Neuronal stem cell (in vitro differentiated cells): ENCODE measurements around the gene MYO3B. TPM values are rescaled to one million over a fixed set of nuclear protein-coding genes. Genes with fewer than 3 reads are reported as not detected.
A peak's percentile ranks its signal among the peaks of the same experiment; 100 is the strongest.

ENCODE experiments used
- DNase-seq: peaks from one replicate; pipeline ENCODE4 v3.0.0-alpha.2; 2013; ENCODE audit warnings: low spot score
- H2AFZ ChIP-seq: one replicate; pipeline ENCODE4 v1.6.1; 2013; ENCODE audit warnings: mild to moderate bottlenecking, low read length, inconsistent platforms
- H2AK5ac ChIP-seq: 2 replicates; pipeline ENCODE4 v1.6.1; 2013; ENCODE audit warnings: low read depth, mild to moderate bottlenecking, inconsistent platforms, low read length, moderate library complexity, mixed read lengths
- H2BK120ac ChIP-seq: 2 replicates; pipeline ENCODE4 v1.6.1; 2013; ENCODE audit warnings: low read depth, mild to moderate bottlenecking, inconsistent platforms, low read length, moderate library complexity, mixed read lengths
- H2BK12ac ChIP-seq: one replicate; pipeline ENCODE4 v1.6.1; 2013; ENCODE audit warnings: low read length, inconsistent platforms
- H2BK15ac ChIP-seq: 2 replicates; pipeline ENCODE4 v1.6.1; 2013; ENCODE audit warnings: mild to moderate bottlenecking, low read length, inconsistent platforms, mixed read lengths
- H2BK5ac ChIP-seq: one replicate; pipeline ENCODE4 v1.6.1; 2013; ENCODE audit warnings: inconsistent platforms, mild to moderate bottlenecking, low read length, moderate library complexity
- H3K14ac ChIP-seq: one replicate; pipeline ENCODE4 v1.6.1; 2013; ENCODE audit warnings: low read length, inconsistent platforms
- H3K18ac ChIP-seq: 2 replicates; pipeline ENCODE4 v1.6.1; 2013; ENCODE audit warnings: low read length, inconsistent platforms
- H3K23ac ChIP-seq: 2 replicates; pipeline ENCODE4 v1.6.1; 2013; ENCODE audit warnings: low read depth, mild to moderate bottlenecking, mixed read lengths, low read length, inconsistent platforms; ENCODE audit not compliant: poor library complexity
- H3K27ac ChIP-seq: replicated peaks from 3 replicates; pipeline ENCODE4 v1.5.1; 2013; ENCODE audit warnings: low read length, inconsistent platforms
- H3K27me3 ChIP-seq, 3 experiments: 2 replicates each; pipeline ENCODE4 v1.6.1; 2013; ENCODE audit warnings: low read length in 3 of 3, mild to moderate bottlenecking in 2 of 3, inconsistent platforms in 1 of 3, low read depth in 1 of 3, mixed read lengths in 1 of 3, moderate library complexity in 1 of 3; ENCODE audit not compliant: control insufficient read depth in 3 of 3, insufficient read depth in 3 of 3
- H3K36me3 ChIP-seq, 2 donors: replicated peaks in 1 of 2; 2 replicates each; pipeline ENCODE4 v1.6.1; 2013; ENCODE audit warnings: low read length in 2 of 2; ENCODE audit not compliant: control insufficient read depth in 2 of 2, insufficient read depth in 2 of 2
- H3K4ac ChIP-seq: 2 replicates; pipeline ENCODE4 v1.6.1; 2013; ENCODE audit warnings: inconsistent platforms, mild to moderate bottlenecking, low read length, moderate library complexity
- H3K4me1 ChIP-seq, 2 donors: 1 replicate in 1 of 2; 2 replicates in 1 of 2; pipeline ENCODE4 v1.6.1; 2013; ENCODE audit warnings: low read length in 2 of 2, low read depth in 1 of 2; ENCODE audit not compliant: control insufficient read depth in 2 of 2, insufficient read depth in 1 of 2
- H3K4me2 ChIP-seq: one replicate; pipeline ENCODE4 v1.6.1; 2013; ENCODE audit warnings: mild to moderate bottlenecking, low read length, inconsistent platforms; ENCODE audit not compliant: insufficient read depth, poor library complexity, severe bottlenecking
- H3K4me3 ChIP-seq, 2 donors: 2 replicates each; pipeline ENCODE4 v1.5.1; 2013; ENCODE audit warnings: low read length in 2 of 2, mild to moderate bottlenecking in 2 of 2, inconsistent platforms in 1 of 2, moderate library complexity in 1 of 2
- H3K79me1 ChIP-seq: one replicate; pipeline ENCODE4 v1.6.1; 2013; ENCODE audit warnings: low read depth, mild to moderate bottlenecking, inconsistent platforms, low read length, moderate library complexity
- H3K9ac ChIP-seq: one replicate; pipeline ENCODE4 v1.6.1; 2013; ENCODE audit warnings: mild to moderate bottlenecking, low read depth, low read length, inconsistent platforms; ENCODE audit not compliant: poor library complexity
- H3K9me3 ChIP-seq, 2 donors: replicated peaks in 1 of 2; 2 replicates each; pipeline versions ENCODE3 to v1.6.1; 2013; ENCODE audit warnings: low read length in 2 of 2, mild to moderate bottlenecking in 2 of 2, inconsistent platforms in 1 of 2, low read depth in 1 of 2, mixed read lengths in 1 of 2, moderate library complexity in 1 of 2; ENCODE audit not compliant: control insufficient read depth in 2 of 2, insufficient read depth in 1 of 2
- H4K8ac ChIP-seq: one replicate; pipeline ENCODE4 v1.6.1; 2013; ENCODE audit warnings: low read depth, mild to moderate bottlenecking, inconsistent platforms, low read length, moderate library complexity
- H4K91ac ChIP-seq: one replicate; pipeline ENCODE4 v1.6.1; 2013; ENCODE audit warnings: low read length, low read depth, mild to moderate bottlenecking, inconsistent platforms; ENCODE audit not compliant: poor library complexity
- WGBS, 2 donors: extraction: QIAGEN DNeasy Blood & Tissue Kit; methylation state at CpG; one replicate each; pipeline ENCODE4 v1.1.7; 2013; ENCODE audit warnings: missing lambda C conversion rate in 2 of 2, mixed read lengths in 1 of 2; ENCODE audit not compliant: insufficient read length in 2 of 2, insufficient replicate concordance in 1 of 2; ENCODE audit errors: extremely low coverage in 2 of 2; 5-methylcytosine and 5-hydroxymethylcytosine counted together
- small RNA-seq: library from polyadenylated mRNA; stranded (forward); fragments of <200 nt; extraction: miRNeasy Mini kit (QIAGEN cat#:217004); gene quantifications from one replicate; pipeline ENCODE3, GENCODE V24; 2013; ENCODE audit not compliant: insufficient read depth

MYO3B gene

GRCh38 chr2:170696948-170697347, 519.0 kb downstream of the MYO3B start:
- Histone ChIP-seq H3K27ac (no peak overlapping the region), H3K79me1 (no peaks in the 10 kb centered on the region), H3K23ac (no peak overlapping the region), H3K4me2 (no peak overlapping the region), H3K36me3 (no peaks in the 10 kb centered on the region), H3K9me3 (no peaks in the 10 kb centered on the region), H2BK120ac (no peak overlapping the region), H3K4ac (no peak overlapping the region), H2BK5ac (no peak overlapping the region), H4K91ac (no peak overlapping the region), H2AFZ (no peak overlapping the region), H2AK5ac (no peak overlapping the region), H3K4me1 (peaks cover 7 to 17% of the 10 kb centered on the region in 2 donors), H2BK12ac (no peak overlapping the region), H3K4me3 (no peak overlapping the region), H3K18ac (peak overlapping the region; percentile 64), H4K8ac (no peak overlapping the region), H3K9ac (no peak overlapping the region), H3K14ac (no peak overlapping the region), H2BK15ac (no peak overlapping the region), H3K27me3 (peaks cover 0 to 15% (median 0%) of the 10 kb centered on the region in 3 experiments)
- DNase-seq = no peak
- WGBS, 2 donors = no CpG with 5 or more reads among the region's 3 CpGs

DNA sequence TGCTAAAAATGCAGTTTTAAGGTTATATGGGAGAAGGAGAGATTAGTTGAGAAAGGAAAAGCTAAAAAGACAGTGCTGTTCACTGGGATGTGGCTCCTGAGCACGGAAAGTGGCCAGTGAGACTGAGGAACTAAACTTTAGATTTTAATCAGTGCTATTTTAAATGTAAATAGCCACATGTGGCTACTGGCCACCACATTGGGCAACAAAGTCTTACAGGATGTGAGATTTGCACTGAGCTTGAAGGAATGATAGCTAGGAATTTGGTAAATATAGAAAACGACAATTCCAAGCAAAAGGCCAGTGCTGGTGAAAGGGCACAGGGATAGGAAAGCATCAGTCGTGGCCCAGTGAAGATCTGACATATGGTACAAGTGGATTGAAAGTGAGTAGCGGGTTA, 523.1 kb downstream of the MYO3B start:
- Histone ChIP-seq H3K36me3 (no peaks in the 10 kb centered on the region), H3K27me3 (peaks cover 0 to 14% (median 0%) of the 10 kb centered on the region in 3 experiments), H3K27ac (no peak overlapping the region), H2AFZ (no peak overlapping the region), H2BK12ac (no peak overlapping the region), H4K91ac (no peak overlapping the region), H3K4ac (no peak overlapping the region), H2BK120ac (no peak overlapping the region), H3K23ac (no peak overlapping the region), H3K14ac (no peak overlapping the region), H3K79me1 (no peaks in the 10 kb centered on the region), H3K4me1 (peaks cover 0 to 6% of the 10 kb centered on the region in 2 donors), H4K8ac (no peak overlapping the region), H3K4me3 (no peak overlapping the region), H2AK5ac (no peak overlapping the region), H2BK15ac (no peak overlapping the region), H3K4me2 (no peak overlapping the region), H3K18ac (no peak overlapping the region), H3K9ac (no peak overlapping the region), H3K9me3 (no peaks in the 10 kb centered on the region), H2BK5ac (no peak overlapping the region)
- DNase-seq = no peak
- no CpG with 5 or more reads among the region's 4 CpGs for WGBS, 2 donors

GRCh38 chr2:170703776-170704476, 526.0 kb downstream of the MYO3B start:
- Histone ChIP-seq H3K23ac (no peak overlapping the region), H3K79me1 (no peaks in the 10 kb centered on the region), H2AK5ac (no peak overlapping the region)

More at GRCh38 chr2:170703776-170704476, 526.0 kb downstream of the MYO3B start:
- no peak for DNase-seq
- Histone ChIP-seq H3K36me3 (no peaks in the 10 kb centered on the region), H2AFZ (peak overlapping the region; percentile 1), H4K91ac (no peak overlapping the region), H3K4me2 (no peak overlapping the region), H3K4me1 (no peaks in the 10 kb centered on the region), H3K14ac (no peak overlapping the region), H4K8ac (no peak overlapping the region), H3K9me3 (no peaks in the 10 kb centered on the region), H2BK5ac (no peak overlapping the region), H3K27me3 (peaks cover 0 to 28% (median 7%) of the 10 kb centered on the region in 3 experiments), H3K4ac (no peak overlapping the region), H3K9ac (no peak overlapping the region), H3K18ac (no peak overlapping the region), H3K27ac (no peak overlapping the region), H3K4me3 (no peak overlapping the region), H2BK120ac (no peak overlapping the region), H2BK12ac (no peak overlapping the region), H2BK15ac (no peak overlapping the region)
- no CpG with 5 or more reads among the region's 4 CpGs for WGBS, 2 donors

Small RNA genes within 50 kb of the gene (small RNA-seq; reads per million reads assigned to genes)
- gene RF02271 = not detected
